Skin of body (tissue), 2 donors: Measurements from ENCODE around the gene PNPLA3. TPM values are rescaled to one million over a fixed set of nuclear protein-coding genes. Genes with fewer than 3 reads are reported as not detected.

Experiments used
- DNase-seq: peaks from one replicate; lab custom pipeline; 2025; lab: John Stamatoyannopoulos, UW
- total RNA-seq: library from RNA; depleted of rRNA; stranded (reverse); fragments of >200 nt; gene quantifications from one replicate; pipeline ENCODE4 v1.2.3, GENCODE V29; 2014

The PNPLA3 gene
- total RNA-seq, 1 donor from 2014 or later = 7.5 TPM

DNA sequence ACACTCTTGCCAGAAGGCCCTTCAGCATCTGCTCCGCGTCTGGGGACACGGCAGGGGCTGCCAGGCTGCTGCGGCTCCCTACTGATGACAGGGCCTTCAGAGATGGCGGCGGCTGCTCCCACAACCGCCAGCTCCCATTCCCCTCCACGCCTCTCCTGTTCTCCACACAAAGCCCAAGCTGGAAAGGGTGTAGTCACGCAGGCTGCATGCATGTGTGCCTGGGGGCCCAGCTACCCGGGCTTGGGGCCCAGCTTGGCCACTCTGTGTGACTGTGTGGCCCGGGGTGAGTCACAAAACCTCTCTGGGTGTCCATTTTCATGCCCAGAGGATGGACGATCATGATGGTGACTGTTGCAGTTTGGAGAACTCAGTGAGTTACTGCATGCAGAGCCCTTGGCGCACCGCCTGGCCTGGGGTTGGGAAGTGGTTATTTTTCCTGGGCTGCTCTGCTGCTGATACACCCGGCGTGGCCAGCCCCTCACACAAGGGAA, 68.8 kb downstream of the PNPLA3 start:
- DNase-seq = no peak

DNA sequence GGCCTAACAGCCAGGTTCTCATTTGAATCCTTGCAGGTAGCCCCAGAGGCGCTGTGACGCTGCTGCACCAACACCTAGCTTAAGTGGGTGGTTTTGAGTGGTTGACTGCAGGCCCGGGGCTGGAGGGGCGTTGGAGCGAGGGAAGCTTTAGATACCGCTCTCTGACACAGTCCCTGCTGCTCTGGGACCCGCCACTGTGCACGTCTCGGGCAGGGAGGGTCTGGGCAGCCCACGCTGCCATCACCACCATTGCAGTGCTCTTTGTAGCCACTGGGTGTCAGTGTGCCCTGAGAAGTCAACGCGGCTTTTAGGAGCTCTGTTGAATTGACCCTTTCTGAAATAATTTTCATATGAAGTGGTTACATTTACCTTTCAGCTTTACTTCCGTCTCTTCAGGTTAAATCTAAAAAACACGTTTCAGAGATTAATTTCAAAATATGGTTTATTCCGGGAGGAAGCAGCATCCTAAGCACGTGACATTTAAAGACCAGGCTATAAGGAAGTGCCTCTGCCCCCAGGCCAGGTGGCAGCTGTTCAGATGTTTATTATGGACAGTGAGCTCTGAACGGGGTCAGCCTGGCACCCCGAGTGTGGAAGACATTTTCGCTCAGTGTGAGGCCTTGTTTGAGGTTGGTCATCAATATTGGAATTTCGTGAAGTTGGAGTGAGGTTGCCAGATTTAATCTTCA, 69.6 kb downstream of the PNPLA3 start:
- peak; percentile 32 for DNase-seq

DNA sequence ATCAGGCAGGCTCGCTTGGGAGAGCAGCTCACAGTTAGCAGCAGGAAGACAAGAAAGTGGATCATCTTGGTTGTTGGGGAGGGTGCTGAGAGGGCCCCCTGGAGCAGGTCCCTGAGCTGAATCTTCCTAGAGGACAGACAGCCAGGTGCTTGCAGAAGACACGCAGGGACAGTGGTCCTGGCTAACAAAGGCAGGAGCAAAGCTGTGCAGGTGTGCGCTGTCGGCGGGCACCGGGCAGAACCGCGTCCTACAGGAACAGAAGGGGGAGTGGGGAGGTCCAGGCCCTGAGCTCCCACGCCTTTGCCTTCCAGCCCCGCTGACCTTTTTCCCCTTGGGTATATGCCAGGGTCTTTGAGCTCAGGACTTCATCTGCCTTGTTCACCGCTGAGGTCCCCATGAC, 70.4 kb downstream of the PNPLA3 start:
- no peak for DNase-seq

DNA sequence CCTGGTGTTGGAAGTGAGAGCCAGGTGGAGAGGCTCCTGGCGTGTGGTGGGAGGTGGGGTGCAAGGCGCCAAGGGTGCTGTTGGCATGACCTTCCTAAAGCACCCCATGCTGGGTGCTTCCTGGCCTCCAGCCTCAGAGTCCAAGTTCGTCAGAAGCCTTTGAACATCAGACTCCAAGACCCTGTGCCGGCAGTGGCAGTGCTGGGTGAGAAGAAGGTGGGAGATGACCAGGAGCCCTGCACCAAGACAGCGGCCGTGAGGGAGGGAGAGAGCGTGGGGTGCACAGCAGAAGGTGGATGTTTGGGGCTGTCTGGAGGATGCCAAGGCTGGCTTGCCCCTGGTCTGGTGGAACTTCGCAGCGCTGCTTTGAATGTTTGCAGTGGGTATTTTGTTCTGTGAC, 70.8 kb downstream of the PNPLA3 start:
- no peak for DNase-seq

DNA sequence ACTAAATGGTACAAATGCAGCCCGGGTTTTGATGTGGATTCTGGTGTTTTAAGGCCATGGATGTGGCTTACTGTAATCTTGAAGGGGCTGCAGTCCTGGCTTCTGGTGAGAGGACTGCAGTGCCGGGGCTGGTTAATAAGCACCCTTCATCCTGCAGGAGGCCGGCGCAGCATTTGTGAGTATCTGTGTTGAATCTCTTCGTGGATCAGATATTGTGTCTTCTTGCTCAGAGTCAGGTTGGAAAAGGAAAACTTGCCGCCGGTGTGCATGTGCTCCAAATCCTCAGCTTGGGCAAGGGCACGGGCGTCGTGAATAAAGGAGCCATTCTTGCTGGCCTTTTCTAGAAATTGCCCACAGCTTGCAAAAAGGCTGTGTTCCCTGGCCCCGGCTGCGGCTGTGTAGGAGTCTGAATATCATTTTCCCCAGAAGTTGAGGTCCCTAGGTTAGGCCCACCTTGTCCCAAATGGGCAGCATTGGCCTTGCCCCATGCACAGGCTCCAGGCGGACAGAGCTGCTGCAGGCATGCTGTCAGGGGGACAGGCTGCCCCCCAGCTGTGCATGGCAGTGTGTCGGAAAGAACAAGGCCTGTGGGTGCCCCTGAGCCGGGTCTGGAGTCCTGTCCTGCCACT, 71.6 kb downstream of the PNPLA3 start:
- no peak for DNase-seq

DNA sequence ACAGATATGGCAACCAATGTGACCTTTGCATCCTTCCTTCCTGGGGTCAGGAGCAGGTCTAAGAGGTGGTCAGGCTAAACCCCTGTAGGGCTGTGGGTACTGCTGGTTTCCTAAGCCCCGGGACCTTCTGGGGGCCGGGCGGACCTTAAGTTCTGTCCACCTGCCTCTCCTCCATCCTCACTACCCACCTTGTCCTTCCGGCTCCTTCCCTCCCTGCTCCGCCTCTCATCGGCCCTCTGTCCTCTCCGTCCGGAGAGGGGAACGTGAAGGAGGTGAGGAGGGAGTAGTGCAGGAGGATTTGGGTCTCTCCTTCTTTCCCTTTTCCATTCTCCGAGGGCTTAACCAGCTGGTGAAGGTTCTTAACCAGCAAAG, 72.2 kb downstream of the PNPLA3 start:
- DNase-seq = no peak

DNA sequence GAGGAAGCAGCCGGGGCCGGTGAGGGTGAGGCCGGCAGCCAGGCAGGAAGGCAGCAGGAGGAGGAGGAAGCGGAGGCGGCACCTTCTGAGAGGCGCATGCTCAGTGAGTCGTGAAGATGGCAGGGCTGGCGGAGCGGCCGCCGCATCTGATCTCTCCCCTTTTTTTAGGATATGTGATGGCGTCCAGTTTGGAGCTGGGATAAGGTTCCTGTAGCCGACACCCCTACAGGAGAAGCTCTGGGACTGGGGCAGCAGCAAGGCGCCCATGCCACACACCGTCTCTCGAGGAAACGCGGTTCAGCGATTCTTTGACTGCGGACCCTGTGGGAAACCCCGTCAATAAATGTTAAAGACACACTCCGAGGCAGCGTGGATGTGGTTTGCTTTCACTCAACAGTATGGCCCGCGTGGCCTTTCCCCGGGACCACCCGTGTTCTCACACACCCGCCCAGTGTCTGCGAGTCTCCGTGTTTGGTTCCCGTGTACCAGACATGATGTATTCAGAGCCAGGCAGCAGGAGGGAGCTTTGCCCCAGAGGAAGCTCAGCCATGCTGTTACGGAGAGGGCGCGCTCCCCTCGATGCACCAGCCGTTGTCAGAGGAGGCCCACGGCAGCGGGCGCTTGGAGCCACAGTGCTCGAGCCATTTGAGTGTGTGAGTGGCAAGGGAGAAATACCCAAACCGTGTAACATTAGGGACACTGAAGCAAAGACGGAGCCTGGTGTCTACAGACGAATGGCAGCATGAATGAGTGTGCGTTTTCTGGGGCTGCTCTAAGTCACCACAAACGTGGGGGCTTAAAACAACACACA, 72.8 kb downstream of the PNPLA3 start:
- no peak for DNase-seq

DNA sequence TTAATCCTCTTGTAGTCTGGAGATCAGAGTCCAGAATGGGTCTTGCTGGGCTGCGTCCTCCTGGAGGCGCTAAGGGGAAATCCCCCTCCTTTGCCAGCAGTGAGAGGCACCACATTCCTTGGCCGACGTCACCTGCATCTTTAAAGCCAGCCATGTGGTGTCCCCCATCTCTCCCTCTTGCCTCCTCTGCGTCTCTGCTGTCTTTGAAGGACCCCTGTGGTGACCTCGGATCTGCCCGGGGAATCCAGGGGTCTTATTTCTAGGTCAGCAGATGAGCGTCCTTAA, 73.3 kb downstream of the PNPLA3 start:
- no peak for DNase-seq

Other genes starting within 250 kb of the PNPLA3 start
- gene EFCAB6, start 111.5 kb upstream of the PNPLA3 start, total RNA-seq = 2.1 TPM
- 0.89 TPM for gene SULT4A1, start 61.3 kb upstream of the PNPLA3 start, total RNA-seq
- 2.3 TPM for gene PNPLA5, start 31.8 kb upstream of the PNPLA3 start, total RNA-seq
- gene SAMM50, start 31.6 kb downstream of the PNPLA3 start, total RNA-seq = 40.1 TPM
- 6.6 TPM for gene PARVB, start 100.5 kb downstream of the PNPLA3 start, total RNA-seq